Measurements from ENCODE around the gene U2AF1L4.

U2AF1L4 gene

DNA sequence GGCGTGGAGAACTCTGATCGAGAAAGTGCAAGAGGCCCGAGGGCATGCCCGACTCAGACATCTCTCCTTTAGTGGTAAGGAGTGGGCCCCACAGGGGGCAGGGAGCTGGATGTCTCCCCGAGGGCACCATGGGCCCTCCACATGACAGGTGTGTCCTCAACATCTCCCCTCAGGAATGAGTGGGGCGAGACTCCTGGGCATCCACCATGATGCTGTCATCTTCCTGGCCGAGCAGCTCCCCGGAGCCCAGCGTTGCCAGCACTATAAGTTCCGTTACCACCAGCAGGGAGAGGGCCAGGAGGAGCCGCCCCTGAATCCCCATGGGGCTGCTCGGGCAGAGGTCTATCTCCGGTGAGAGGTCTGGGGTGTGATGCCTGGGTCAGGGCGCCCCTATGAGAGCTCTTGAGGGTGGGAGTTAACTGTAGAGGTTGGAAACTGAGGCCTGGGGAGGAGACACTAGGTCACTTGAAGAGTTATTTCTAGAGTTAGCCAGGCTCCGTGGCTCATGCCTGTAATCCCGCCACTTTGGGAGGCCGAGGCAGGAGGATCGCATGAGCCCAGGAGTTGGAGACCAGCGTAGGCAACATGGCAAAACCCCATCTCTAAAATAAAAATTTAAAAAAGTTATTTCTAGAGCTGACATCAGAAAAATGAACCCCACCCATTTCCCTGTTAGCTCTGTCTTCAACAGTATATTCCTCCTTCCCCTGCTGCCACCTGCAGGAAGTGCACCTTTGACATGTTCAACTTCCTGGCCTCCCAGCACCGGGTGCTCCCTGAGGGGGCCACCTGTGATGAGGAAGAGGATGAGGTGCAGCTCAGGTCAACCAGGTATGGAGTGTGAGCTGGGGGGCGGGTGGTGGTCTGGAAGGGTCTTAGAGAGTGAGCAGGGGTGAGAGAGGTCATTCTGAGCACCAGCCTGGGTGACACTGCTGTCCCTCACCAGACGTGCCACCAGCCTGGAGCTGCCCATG, 8.0 kb downstream of the U2AF1L4 start:
- peaks cover 16% of the 10 kb centered on the region for H3F3A ChIP-seq (ENCODE audit: control insufficient read depth, insufficient read depth)
- H4K20me1 ChIP-seq (ENCODE audit: control insufficient read depth, insufficient read depth, low read depth, low read length): no peaks in the 10 kb centered on the region
- H3K79me2 ChIP-seq (ENCODE audit: control insufficient read depth, low read length): no peaks in the 10 kb centered on the region
- TF ChIP-seq EZH2phosphoT487 (IDR thresholded peaks at IDR 0.05; ENCODE audit: borderline replicate concordance, low read length): no peak
- TF ChIP-seq, protein P1, sequence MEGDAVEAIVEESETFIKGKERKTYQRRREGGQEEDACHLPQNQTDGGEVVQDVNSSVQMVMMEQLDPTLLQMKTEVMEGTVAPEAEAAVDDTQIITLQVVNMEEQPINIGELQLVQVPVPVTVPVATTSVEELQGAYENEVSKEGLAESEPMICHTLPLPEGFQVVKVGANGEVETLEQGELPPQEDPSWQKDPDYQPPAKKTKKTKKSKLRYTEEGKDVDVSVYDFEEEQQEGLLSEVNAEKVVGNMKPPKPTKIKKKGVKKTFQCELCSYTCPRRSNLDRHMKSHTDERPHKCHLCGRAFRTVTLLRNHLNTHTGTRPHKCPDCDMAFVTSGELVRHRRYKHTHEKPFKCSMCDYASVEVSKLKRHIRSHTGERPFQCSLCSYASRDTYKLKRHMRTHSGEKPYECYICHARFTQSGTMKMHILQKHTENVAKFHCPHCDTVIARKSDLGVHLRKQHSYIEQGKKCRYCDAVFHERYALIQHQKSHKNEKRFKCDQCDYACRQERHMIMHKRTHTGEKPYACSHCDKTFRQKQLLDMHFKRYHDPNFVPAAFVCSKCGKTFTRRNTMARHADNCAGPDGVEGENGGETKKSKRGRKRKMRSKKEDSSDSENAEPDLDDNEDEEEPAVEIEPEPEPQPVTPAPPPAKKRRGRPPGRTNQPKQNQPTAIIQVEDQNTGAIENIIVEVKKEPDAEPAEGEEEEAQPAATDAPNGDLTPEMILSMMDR (IDR thresholded peaks at IDR 0.05; ENCODE audit: low read depth, low read length, poor library complexity, severe bottlenecking): peak; percentile 33
- H3K4me1 ChIP-seq (ENCODE audit: control insufficient read depth, low read length): peaks cover 34% of the 10 kb centered on the region
- H3K4me2 ChIP-seq (ENCODE audit: low read length): no peak overlapping the region
- no peak overlapping the region for H3K27ac ChIP-seq (ENCODE audit: low read depth, low read length)
- H3K4me3 ChIP-seq (ENCODE audit: low read length): no peak overlapping the region
- no peaks in the 10 kb centered on the region for H3K9me3 ChIP-seq (ENCODE audit: control insufficient read depth, insufficient read depth, low read length)
- peaks cover 63% of the 10 kb centered on the region for H3K36me3 ChIP-seq (ENCODE audit: control insufficient read depth, low read length)
- H3K9me2 ChIP-seq (replicated peaks; ENCODE audit: control insufficient read depth, low read length): no peaks in the 10 kb centered on the region
- no peaks in the 10 kb centered on the region for H3K27me3 ChIP-seq (ENCODE audit: control insufficient read depth, low read length)

DNA sequence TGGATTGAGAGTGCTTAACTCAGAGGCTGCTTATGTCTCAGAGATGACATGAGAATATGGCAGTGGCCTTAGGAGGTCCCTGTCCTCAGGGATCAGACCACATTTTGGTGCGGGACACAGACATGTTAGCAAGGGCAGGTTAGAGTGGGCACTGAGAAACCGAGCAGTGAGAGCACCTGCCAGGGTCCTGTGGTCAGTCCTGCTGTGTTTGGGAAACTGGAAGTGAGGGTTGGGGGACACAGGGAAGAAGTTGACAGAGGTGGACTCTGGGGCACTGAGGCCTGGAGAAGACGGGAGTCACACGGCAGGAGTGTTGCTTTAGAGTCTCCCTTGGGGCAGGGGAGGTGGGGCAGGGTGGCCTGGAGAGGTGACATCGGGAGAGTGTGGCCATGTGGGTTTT, 10.3 kb downstream of the U2AF1L4 start:
- no peak overlapping the region for H3K27ac ChIP-seq (ENCODE audit: low read depth, low read length)

DNA sequence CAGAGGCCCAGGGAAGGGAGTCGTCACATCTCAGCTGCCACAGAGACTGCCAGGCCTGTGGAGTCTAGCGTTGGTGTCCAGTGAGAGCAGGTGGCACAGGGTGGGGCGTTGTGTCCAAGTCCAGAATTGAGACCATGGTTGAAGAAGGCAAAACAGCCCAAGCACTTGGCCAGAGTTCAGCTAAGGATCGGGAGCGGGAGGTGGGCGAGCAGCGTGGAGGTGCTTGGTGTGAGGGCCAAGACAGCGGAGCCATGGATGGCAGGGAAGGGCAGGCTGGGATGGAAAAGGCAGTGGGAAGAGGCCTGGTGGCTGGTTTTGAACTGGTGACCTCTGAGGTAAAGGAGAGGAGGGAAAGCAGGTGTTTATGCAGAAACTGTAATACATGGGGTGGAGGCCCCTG, 10.9 kb downstream of the U2AF1L4 start:
- H3K9me2 ChIP-seq (replicated peaks; ENCODE audit: control insufficient read depth, low read length): no peaks in the 10 kb centered on the region
- H4K20me1 ChIP-seq (ENCODE audit: control insufficient read depth, insufficient read depth, low read depth, low read length): no peaks in the 10 kb centered on the region
- peaks cover 15% of the 10 kb centered on the region for H3K4me1 ChIP-seq (ENCODE audit: control insufficient read depth, low read length)
- H3K79me2 ChIP-seq (ENCODE audit: control insufficient read depth, low read length): no peaks in the 10 kb centered on the region
- peaks cover 91% of the 10 kb centered on the region for H3K36me3 ChIP-seq (ENCODE audit: control insufficient read depth, low read length)
- no peaks in the 10 kb centered on the region for H3K27me3 ChIP-seq (ENCODE audit: control insufficient read depth, low read length)
- peaks cover 16% of the 10 kb centered on the region for H3F3A ChIP-seq (ENCODE audit: control insufficient read depth, insufficient read depth)
- no peak overlapping the region for H3K27ac ChIP-seq (ENCODE audit: low read depth, low read length)
- no peak overlapping the region for H3K4me3 ChIP-seq (ENCODE audit: low read length)
- no peaks in the 10 kb centered on the region for H3K9me3 ChIP-seq (ENCODE audit: control insufficient read depth, insufficient read depth, low read length)
- TF ChIP-seq EZH2phosphoT487 (IDR thresholded peaks at IDR 0.05; ENCODE audit: borderline replicate concordance, low read length): no peak
- TF ChIP-seq, protein P1 (IDR thresholded peaks at IDR 0.05; ENCODE audit: low read depth, low read length, poor library complexity, severe bottlenecking): no peak
- H3K4me2 ChIP-seq (ENCODE audit: low read length): no peak overlapping the region

More for the DNA sequence above, 10.3 kb downstream of the U2AF1L4 start:
- Histone ChIP-seq H3K9me3 (ENCODE audit: control insufficient read depth, insufficient read depth, low read length) (no peaks in the 10 kb centered on the region), H3K4me3 (ENCODE audit: low read length) (no peak overlapping the region), H3K36me3 (ENCODE audit: control insufficient read depth, low read length) (peaks cover 85% of the 10 kb centered on the region), H3K9me2 (replicated peaks; ENCODE audit: control insufficient read depth, low read length) (no peaks in the 10 kb centered on the region), H3K79me2 (ENCODE audit: control insufficient read depth, low read length) (no peaks in the 10 kb centered on the region), H3K4me2 (ENCODE audit: low read length) (no peak overlapping the region), H3K27me3 (ENCODE audit: control insufficient read depth, low read length) (no peaks in the 10 kb centered on the region), H3F3A (ENCODE audit: control insufficient read depth, insufficient read depth) (peaks cover 16% of the 10 kb centered on the region), H4K20me1 (ENCODE audit: control insufficient read depth, insufficient read depth, low read depth, low read length) (no peaks in the 10 kb centered on the region), H3K4me1 (ENCODE audit: control insufficient read depth, low read length) (peaks cover 20% of the 10 kb centered on the region)
- TF ChIP-seq EZH2phosphoT487 (IDR thresholded peaks at IDR 0.05; ENCODE audit: borderline replicate concordance, low read length): no peak
- TF ChIP-seq, protein P1 (IDR thresholded peaks at IDR 0.05; ENCODE audit: low read depth, low read length, poor library complexity, severe bottlenecking): no peak
